Measurements from ENCODE around the gene CADPS2. TPM values are rescaled to one million over a fixed set of nuclear protein-coding genes. Genes with fewer than 3 reads are reported as not detected.

The CADPS2 gene
- total RNA-seq, 4 donors from 2014 or later = 2.1 to 3.7 (median 2.8) TPM

- in situ Hi-C loops (cut with MboI; ENCODE audit: low sequenced_read_pairs in 4 of 4) (no loop called here), intact Hi-C loops (cut with DNase I; ENCODE audit: low total_unique reads) (no loop called here)
- Histone ChIP-seq H3K9me3 (no peaks in the 10 kb centered on the region), H3K36me3 (no peaks in the 10 kb centered on the region), H3K27me3 (no peaks in the 10 kb centered on the region), H3K4me1 (no peaks in the 10 kb centered on the region), H3K4me3 (no peak overlapping the region), H3K27ac (no peak overlapping the region)
- no peak for DNase-seq
- no peak for TF ChIP-seq POLR2A (IDR thresholded peaks at IDR 0.05)
- TF ChIP-seq, protein P1, sequence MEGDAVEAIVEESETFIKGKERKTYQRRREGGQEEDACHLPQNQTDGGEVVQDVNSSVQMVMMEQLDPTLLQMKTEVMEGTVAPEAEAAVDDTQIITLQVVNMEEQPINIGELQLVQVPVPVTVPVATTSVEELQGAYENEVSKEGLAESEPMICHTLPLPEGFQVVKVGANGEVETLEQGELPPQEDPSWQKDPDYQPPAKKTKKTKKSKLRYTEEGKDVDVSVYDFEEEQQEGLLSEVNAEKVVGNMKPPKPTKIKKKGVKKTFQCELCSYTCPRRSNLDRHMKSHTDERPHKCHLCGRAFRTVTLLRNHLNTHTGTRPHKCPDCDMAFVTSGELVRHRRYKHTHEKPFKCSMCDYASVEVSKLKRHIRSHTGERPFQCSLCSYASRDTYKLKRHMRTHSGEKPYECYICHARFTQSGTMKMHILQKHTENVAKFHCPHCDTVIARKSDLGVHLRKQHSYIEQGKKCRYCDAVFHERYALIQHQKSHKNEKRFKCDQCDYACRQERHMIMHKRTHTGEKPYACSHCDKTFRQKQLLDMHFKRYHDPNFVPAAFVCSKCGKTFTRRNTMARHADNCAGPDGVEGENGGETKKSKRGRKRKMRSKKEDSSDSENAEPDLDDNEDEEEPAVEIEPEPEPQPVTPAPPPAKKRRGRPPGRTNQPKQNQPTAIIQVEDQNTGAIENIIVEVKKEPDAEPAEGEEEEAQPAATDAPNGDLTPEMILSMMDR (IDR thresholded peaks at IDR 0.05 in 4 of 5, conservative IDR thresholded peaks at IDR 0.05 in 1 of 5) = no peak
- no peak for ATAC-seq
These were observed 432.8 kb downstream of the CADPS2 start for GRCh38 chr7:122453432-122453831.

DNA sequence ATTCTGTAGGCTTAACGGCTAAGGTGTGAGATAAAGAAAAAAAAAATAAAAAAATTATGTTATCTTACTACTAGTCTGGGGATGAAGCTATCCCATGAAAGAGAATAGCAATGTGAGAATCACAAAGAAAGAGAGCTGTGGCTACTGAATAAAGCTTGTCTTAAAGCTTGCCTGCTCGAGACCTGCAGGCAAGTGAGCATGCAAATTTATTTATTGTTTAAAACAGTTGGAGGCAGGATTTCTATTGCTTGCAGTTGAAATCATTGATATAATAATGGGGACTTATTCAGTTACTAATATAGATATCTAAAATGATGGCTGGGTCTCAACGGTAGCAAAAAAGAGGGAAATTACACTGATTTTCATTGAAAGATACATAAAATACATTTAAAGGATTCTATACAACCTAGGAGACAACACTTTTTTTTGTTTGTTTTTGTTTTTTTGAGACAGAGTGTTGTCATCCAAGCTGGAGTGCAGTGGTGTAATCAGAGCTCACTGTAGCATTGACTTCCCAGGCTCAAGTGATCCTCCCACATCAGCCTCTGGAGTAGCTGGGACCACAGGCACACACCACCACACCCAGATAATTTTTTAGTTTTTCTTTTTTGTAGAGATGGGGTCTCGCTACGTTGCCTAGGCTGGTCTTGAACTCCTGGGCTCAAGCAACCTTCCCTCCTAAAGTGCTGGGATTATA lies 437.2 kb downstream of the CADPS2 start:
- Histone ChIP-seq H3K27me3 (no peaks in the 10 kb centered on the region), H3K4me3 (no peak overlapping the region), H3K36me3 (no peaks in the 10 kb centered on the region), H3K27ac (no peak overlapping the region), H3K4me1 (no peaks in the 10 kb centered on the region), H3K9me3 (no peaks in the 10 kb centered on the region)
- DNase-seq = no peak
- TF ChIP-seq POLR2A (IDR thresholded peaks at IDR 0.05) = no peak
- TF ChIP-seq, protein P1 (IDR thresholded peaks at IDR 0.05 in 4 of 5, conservative IDR thresholded peaks at IDR 0.05 in 1 of 5) = no peak
- no peak for ATAC-seq
- in situ Hi-C loops (cut with MboI; ENCODE audit: low sequenced_read_pairs in 4 of 4) (no loop called here), intact Hi-C loops (cut with DNase I; ENCODE audit: low total_unique reads) (no loop called here)

DNA sequence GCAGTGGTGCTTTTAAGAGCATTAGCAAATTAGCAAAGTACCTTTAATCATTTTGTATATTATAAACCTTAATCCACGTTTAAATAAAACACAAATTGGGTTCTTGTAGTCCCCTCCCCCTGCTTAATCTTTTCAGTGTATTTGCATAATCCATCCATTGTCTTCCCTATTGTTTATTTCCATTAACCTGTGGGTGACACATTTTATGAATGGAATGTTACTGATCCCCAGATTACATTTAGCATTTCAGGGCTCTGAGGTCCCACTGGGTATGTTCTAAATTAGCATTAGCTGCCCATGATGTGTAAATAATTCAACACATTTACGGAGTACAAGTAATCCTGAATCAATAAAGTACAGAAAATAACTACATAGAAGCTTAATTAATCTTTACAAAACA lies 443.3 kb downstream of the CADPS2 start:
- no peak for DNase-seq
- H3K27me3 ChIP-seq = no peaks in the 10 kb centered on the region
- intact Hi-C loops (cut with DNase I; ENCODE audit: low total_unique reads) = no loop called here

DNA sequence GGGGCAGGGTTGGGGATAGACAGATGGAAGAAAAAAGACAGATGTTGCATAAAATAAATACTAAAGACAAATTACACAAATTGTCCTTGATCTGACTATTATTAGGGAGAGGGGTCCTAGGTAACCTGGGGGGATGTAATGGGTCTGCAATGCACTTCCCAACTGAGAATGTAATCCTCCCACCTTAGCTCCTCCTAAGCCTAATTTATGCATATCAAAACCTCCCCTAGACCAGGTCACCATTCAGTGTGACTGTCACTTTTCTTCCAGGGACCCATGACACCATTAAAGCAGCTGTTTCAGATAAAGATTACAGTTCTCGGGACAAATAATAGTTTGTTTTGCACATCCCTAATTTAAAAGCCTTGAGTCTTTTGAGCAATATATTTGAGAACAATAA lies 447.8 kb downstream of the CADPS2 start:
- H3K4me1 ChIP-seq = no peaks in the 10 kb centered on the region
- intact Hi-C loops (cut with DNase I; ENCODE audit: low total_unique reads) (no loop called here), in situ Hi-C loops (cut with MboI; ENCODE audit: low sequenced_read_pairs in 4 of 4) (no loop called here)
- no peak for DNase-seq
- no peaks in the 10 kb centered on the region for H3K27me3 ChIP-seq
- no peak overlapping the region for H3K27ac ChIP-seq
- no peak for ATAC-seq
- no peaks in the 10 kb centered on the region for H3K9me3 ChIP-seq
- H3K4me3 ChIP-seq = no peak overlapping the region
- TF ChIP-seq, protein P1 (IDR thresholded peaks at IDR 0.05 in 4 of 5, conservative IDR thresholded peaks at IDR 0.05 in 1 of 5) = no peak
- no peak for TF ChIP-seq POLR2A (IDR thresholded peaks at IDR 0.05)
- no peaks in the 10 kb centered on the region for H3K36me3 ChIP-seq

More for the DNA sequence above, 443.3 kb downstream of the CADPS2 start:
- in situ Hi-C loops (cut with MboI; ENCODE audit: low sequenced_read_pairs in 4 of 4) = no loop called here
- TF ChIP-seq POLR2A (IDR thresholded peaks at IDR 0.05) = no peak
- TF ChIP-seq, protein P1 (IDR thresholded peaks at IDR 0.05 in 4 of 5, conservative IDR thresholded peaks at IDR 0.05 in 1 of 5) = no peak
- ATAC-seq = no peak
- Histone ChIP-seq H3K27ac (no peak overlapping the region), H3K36me3 (no peaks in the 10 kb centered on the region), H3K4me1 (no peaks in the 10 kb centered on the region), H3K4me3 (no peak overlapping the region), H3K9me3 (no peaks in the 10 kb centered on the region)

- no peak for ATAC-seq
- Histone ChIP-seq H3K9me3 (no peaks in the 10 kb centered on the region), H3K36me3 (no peaks in the 10 kb centered on the region), H3K4me3 (no peak overlapping the region), H3K4me1 (no peaks in the 10 kb centered on the region), H3K27ac (no peak overlapping the region), H3K27me3 (no peaks in the 10 kb centered on the region)
- no peak for DNase-seq
- intact Hi-C loops (cut with DNase I; ENCODE audit: low total_unique reads) (no loop called here), in situ Hi-C loops (cut with MboI; ENCODE audit: low sequenced_read_pairs in 4 of 4) (no loop called here)
- TF ChIP-seq, protein P1 (IDR thresholded peaks at IDR 0.05 in 4 of 5, conservative IDR thresholded peaks at IDR 0.05 in 1 of 5) = no peak
- no peak for TF ChIP-seq POLR2A (IDR thresholded peaks at IDR 0.05)
These were observed 448.3 kb downstream of the CADPS2 start for GRCh38 chr7:122438006-122438405.
